ENCODE measurements around the gene ZNF664. TPM values are rescaled to one million over a fixed set of nuclear protein-coding genes. Genes with fewer than 3 reads are reported as not detected.
A peak's percentile ranks its signal among the peaks of the same experiment; 100 is the strongest.

The ZNF664 gene
- total and polyA plus RNA-seq, 9 of the 15 experiments (the other 6 are each of a cell fraction or from before 2014, with no cell fraction given): 3.3 to 101 (median 63.6) TPM

DNA sequence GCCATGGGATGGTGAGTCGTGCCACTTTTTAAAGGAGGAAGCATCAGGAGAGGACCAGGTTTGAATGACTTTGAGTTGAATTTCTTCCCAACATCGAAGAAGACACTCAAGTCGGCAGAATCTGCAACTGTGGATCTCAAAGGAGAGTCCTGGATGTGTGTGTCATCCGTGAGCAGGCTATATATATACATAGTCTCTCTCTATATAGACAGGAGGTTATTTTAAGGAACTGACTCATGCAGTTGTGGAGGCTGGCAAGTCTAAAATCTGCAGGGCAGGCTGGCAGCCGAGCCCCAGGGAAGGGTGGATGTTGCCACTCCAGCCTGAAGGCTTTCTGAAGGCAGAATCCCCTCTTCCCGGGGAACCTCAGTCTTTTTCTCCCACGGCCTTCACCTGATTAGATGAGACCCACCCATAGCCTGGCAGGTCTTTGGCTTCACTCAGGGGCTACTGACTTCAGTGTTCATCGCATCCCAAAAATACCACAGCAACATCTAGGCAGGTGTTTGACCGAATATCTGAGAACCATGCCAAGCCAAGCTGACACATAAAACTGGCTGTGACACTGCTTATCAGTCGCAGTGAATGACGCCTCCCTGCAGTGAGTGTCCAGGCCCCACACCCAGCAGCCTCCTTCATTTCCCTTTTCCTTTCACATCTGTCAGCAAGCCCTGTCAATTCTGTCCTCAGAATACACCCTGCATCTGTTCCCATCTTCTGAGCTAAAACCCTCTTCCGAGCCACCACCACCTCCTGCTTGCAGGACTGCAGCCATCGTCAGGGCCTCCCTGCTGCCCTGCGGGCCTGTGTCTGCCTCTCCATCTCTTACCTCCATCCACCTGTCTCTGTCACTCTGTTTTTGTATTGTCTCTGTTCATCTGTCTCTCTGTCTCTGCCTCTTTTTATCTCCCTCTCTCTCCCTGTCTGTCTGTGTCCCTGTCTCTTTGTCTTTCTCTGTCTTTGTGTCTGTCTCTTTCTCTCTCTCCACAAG, 54.0 kb downstream of the ZNF664 start (continued):
- TF ChIP-seq TSHZ1 (CRISPR knock-in tag; IDR thresholded peaks at IDR 0.05) (no peak), TFAM (CRISPR knock-in tag; conservative IDR thresholded peaks at IDR 0.05) (no peak), NFE2L1 (tag; IDR thresholded peaks at IDR 0.05; ENCODE audit: borderline replicate concordance, low read depth) (no peak), ZNF347 (CRISPR knock-in tag; IDR thresholded peaks at IDR 0.05; ENCODE audit: low read depth) (no peak), CHD2 (IDR thresholded peaks at IDR 0.05; ENCODE audit: low read depth, low read length) (no peak), ZBTB12 (CRISPR knock-in tag; IDR thresholded peaks at IDR 0.05) (peak; percentile 57), ZFPM2 (CRISPR knock-in tag; IDR thresholded peaks at IDR 0.05) (no peak), NBN (IDR thresholded peaks at IDR 0.05; ENCODE audit: low read depth) (no peak), ATF7 (IDR thresholded peaks at IDR 0.05) (no peak), PRPF4 (IDR thresholded peaks at IDR 0.05; ENCODE audit: insufficient read depth, low read depth, low read length, poor library complexity, severe bottlenecking) (no peak), NCOA2 (IDR thresholded peaks at IDR 0.05; ENCODE audit: partially characterized antibody in 2 of 2) (no peak), NCOA1 (IDR thresholded peaks at IDR 0.05; ENCODE audit: low read depth) (no peak), SUPT5H (IDR thresholded peaks at IDR 0.05) (no peak), MAFK (IDR thresholded peaks at IDR 0.05; ENCODE audit: low read length) (no peak), ZFP36 (IDR thresholded peaks at IDR 0.05; ENCODE audit: low read depth, low read length, partially characterized antibody) (no peak), IRF9 (tag; IDR thresholded peaks at IDR 0.05) (no peak), ZNF589 (CRISPR knock-in tag; IDR thresholded peaks at IDR 0.05; ENCODE audit: low read depth) (no peak), TAF1 (IDR thresholded peaks at IDR 0.05; ENCODE audit: control insufficient read depth, extremely low read depth, insufficient read depth, low read length, severe bottlenecking) (no peak), ZNF699 (CRISPR knock-in tag; IDR thresholded peaks at IDR 0.05; ENCODE audit: insufficient replicate concordance) (no peak)
- TF ChIP-seq, protein P1, sequence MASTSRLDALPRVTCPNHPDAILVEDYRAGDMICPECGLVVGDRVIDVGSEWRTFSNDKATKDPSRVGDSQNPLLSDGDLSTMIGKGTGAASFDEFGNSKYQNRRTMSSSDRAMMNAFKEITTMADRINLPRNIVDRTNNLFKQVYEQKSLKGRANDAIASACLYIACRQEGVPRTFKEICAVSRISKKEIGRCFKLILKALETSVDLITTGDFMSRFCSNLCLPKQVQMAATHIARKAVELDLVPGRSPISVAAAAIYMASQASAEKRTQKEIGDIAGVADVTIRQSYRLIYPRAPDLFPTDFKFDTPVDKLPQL (IDR thresholded peaks at IDR 0.05; ENCODE audit: extremely low read depth, insufficient read length): no peak
- TF ChIP-seq, protein P2, sequence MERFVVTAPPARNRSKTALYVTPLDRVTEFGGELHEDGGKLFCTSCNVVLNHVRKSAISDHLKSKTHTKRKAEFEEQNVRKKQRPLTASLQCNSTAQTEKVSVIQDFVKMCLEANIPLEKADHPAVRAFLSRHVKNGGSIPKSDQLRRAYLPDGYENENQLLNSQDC (CRISPR knock-in tag; IDR thresholded peaks at IDR 0.05): no peak
